Gastroesophageal sphincter (tissue), 3 donors: ENCODE measurements around the gene BCR.

Source experiments
- EP300 ChIP-seq: sonication (generic); formaldehyde crosslinking; IDR thresholded peaks from one replicate; pipeline ENCODE4 v1.6.1; 2017; ENCODE audit warnings: antibody characterized with exemption, mild to moderate bottlenecking
- POLR2A ChIP-seq, 2 donors: fragments of 450-650 bp; IDR thresholded peaks; one replicate each; pipeline ENCODE4 v1.6.1; 2017; ENCODE audit warnings: antibody characterized with exemption in 2 of 2, mild to moderate bottlenecking in 2 of 2, moderate library complexity in 1 of 2
- POLR2AphosphoS5 ChIP-seq: sonication (generic); formaldehyde crosslinking; IDR thresholded peaks from one replicate; pipeline ENCODE4 v1.6.1; 2017; ENCODE audit warnings: antibody characterized with exemption
- TF ChIP-seq, protein P1 (sequence below), 4 experiments: fragments of 200-600 bp in 2 of 4; fragments of 450-650 bp in 2 of 4; sonication (generic) in 1 of 4; IDR thresholded peaks; one replicate each; pipeline ENCODE4 v1.5.1; 2017 to 2019; ENCODE audit warnings: antibody characterized with exemption in 4 of 4, mild to moderate bottlenecking in 2 of 4, moderate library complexity in 2 of 4

DNA sequence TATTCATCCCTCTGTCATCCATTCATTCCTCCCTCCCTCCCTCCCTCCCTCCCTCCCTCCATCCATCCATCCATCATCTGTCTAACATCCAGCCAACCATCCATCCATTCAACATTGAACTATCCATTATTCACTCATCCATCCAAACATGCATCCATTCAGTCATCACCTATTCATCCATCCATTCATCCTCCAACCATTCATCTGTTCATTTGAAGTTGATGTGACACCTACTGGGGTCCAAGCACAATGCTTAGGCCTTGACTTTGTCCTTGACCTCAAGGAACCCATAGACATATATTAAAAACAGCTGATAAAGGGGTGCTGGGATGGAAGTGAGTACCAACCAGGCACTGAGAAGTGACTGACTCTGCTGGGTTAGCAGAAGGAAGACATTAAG, 26.6 kb downstream of the BCR start:
- TF ChIP-seq, protein P1, sequence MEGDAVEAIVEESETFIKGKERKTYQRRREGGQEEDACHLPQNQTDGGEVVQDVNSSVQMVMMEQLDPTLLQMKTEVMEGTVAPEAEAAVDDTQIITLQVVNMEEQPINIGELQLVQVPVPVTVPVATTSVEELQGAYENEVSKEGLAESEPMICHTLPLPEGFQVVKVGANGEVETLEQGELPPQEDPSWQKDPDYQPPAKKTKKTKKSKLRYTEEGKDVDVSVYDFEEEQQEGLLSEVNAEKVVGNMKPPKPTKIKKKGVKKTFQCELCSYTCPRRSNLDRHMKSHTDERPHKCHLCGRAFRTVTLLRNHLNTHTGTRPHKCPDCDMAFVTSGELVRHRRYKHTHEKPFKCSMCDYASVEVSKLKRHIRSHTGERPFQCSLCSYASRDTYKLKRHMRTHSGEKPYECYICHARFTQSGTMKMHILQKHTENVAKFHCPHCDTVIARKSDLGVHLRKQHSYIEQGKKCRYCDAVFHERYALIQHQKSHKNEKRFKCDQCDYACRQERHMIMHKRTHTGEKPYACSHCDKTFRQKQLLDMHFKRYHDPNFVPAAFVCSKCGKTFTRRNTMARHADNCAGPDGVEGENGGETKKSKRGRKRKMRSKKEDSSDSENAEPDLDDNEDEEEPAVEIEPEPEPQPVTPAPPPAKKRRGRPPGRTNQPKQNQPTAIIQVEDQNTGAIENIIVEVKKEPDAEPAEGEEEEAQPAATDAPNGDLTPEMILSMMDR (IDR thresholded peaks at IDR 0.05): no peak
- no peak for TF ChIP-seq EP300
- no peak for TF ChIP-seq POLR2A (IDR thresholded peaks at IDR 0.05)
- no peak for TF ChIP-seq POLR2AphosphoS5
